Coronary artery (tissue), 2 donors: Measurements from ENCODE around the gene CFAP161.
"Not testable (repeated sequence)": the region's sequence is repeated elsewhere in the genome, so short reads cannot be mapped to it uniquely, and the experiment has no call there.

Experiments used
- DNase-seq: peaks from one replicate; pipeline ENCODE4 v3.0.0-alpha.2; 2017; ENCODE audit warnings: low spot score
- H3K27ac ChIP-seq, 2 donors: fragments of 200-600 bp; sonication (generic); one replicate each; pipeline ENCODE4 v1.5.1; 2016 to 2019
- H3K4me3 ChIP-seq: fragments of 200-600 bp; sonication (generic); 2 replicates; pipeline ENCODE4 v1.5.1; 2016; ENCODE audit warnings: mild to moderate bottlenecking, moderate library complexity
- TF ChIP-seq, protein P1 (sequence below): fragments of 200-600 bp; sonication (generic); IDR thresholded peaks from one replicate; pipeline ENCODE4 v1.5.1; 2019; ENCODE audit warnings: antibody characterized with exemption

The CFAP161 gene

DNA sequence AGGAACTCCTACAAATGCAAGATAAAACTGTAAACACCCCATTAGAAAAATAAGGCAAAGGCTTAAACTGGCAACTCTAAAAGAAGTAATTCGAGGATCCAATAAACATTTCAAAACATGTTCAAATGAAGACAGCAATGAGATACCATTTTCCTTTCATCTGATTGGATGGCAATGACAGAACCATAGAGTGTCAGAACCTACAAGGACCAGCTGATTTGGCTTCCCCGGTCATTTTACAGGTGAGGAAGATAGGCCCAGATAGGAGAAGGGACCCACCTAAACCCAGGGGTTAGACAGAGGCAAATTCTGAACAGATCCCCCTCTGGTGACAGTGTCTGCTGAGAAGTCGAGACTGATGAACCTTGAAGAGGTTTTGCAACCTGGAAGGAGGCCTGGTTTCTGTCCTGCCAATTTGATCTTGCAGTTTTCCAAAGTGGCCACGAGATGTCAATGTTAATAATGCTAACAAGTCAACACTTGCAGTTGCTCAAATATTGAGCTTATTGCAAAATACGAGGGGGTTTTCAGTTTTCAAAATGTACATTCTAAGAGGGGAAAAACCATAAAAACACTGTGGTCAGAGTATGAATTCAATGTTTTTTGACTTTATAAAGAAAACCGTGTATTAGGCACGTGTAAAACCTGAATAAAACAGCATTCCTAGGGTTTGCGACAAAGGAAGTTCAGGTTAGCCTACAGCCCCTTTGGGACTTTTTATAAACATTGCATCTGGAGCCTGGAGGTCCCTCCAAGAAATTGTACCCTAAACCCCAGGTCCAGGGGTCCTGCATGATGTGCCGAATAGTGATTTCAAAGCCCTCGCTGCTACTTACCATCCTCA lies 21.5 kb downstream of the CFAP161 start:
- DNase-seq: no peak
- H3K27ac ChIP-seq: no peak overlapping the region
- H3K4me3 ChIP-seq: no peak overlapping the region
- TF ChIP-seq, protein P1, sequence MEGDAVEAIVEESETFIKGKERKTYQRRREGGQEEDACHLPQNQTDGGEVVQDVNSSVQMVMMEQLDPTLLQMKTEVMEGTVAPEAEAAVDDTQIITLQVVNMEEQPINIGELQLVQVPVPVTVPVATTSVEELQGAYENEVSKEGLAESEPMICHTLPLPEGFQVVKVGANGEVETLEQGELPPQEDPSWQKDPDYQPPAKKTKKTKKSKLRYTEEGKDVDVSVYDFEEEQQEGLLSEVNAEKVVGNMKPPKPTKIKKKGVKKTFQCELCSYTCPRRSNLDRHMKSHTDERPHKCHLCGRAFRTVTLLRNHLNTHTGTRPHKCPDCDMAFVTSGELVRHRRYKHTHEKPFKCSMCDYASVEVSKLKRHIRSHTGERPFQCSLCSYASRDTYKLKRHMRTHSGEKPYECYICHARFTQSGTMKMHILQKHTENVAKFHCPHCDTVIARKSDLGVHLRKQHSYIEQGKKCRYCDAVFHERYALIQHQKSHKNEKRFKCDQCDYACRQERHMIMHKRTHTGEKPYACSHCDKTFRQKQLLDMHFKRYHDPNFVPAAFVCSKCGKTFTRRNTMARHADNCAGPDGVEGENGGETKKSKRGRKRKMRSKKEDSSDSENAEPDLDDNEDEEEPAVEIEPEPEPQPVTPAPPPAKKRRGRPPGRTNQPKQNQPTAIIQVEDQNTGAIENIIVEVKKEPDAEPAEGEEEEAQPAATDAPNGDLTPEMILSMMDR: peak; percentile 35

DNA sequence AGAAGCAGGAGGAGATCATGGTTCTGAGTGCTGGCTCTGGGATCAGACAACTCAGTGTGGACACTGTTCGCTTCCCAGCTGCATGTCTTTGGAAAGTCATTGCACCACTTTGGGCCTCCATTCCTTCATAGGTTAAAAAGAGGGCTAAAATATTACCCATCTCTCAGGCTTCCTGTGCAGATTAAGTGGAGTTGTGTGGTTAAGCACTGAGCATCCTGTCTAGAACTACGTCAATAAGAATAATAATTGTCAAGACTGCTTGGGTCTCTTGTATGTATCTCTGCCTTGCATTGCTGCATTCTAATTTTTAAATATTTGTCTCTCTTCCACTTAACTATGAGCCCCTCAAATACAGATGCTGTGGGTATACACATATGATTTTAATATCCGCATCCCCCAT lies 22.3 kb downstream of the CFAP161 start:
- Histone ChIP-seq H3K27ac (peak overlapping the region in 1 of 2 donors; percentile 36), H3K4me3 (no peak overlapping the region)
- TF ChIP-seq, protein P1: no peak
- no peak for DNase-seq

DNA sequence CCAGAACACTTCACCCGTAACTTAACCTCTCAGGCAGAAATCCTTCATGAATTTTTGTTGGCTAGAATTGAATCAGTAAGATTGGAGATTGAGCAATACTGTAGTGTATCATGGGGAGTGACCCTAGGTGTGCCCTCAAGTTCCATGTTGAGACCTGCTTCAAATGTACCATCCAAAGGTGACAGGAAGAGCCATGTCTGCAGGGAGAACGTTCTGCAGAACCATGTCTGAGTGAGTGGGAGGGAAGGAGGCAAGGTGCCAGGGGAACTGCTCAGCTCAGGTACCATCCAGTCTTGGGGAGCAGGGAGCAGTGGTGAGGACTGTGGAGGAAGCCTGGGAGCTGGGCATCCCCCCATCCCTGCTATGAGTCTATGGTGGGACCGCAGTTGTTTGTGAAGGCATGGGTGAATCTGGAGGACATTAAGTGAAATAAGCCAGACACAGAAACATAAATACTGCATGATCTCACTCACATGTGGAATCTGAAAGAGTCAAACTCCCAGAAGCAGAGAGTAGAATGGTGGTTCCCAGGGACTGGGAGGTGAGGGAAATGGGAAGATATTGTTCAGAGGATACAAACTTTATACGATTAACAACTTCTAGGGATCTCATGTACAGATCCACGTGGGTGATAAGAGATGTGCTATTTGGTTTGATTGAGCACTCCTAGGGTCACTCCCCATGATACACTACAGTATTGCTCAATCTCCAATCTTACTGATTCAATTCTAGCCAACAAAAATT lies 23.3 kb downstream of the CFAP161 start:
- no peak for DNase-seq

DNA sequence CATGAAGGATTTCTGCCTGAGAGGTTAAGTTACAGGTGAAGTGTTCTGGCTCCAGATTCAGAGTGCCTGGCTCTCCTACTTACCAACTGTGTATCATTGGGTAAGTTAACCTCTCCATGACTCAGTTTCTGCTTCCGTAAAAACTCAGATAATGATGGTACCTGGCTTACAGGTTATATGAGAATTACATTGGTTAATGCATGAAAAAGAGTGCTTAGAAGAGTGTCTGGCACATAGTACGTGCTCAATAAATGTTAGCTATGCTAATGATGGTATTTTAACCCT lies 23.8 kb downstream of the CFAP161 start:
- DNase-seq: no peak
- H3K27ac ChIP-seq: peak overlapping the region in 1 of 2 donors; percentile 36
- TF ChIP-seq, protein P1: no peak
- H3K4me3 ChIP-seq: no peak overlapping the region

More for the DNA sequence above, 23.3 kb downstream of the CFAP161 start:
- H3K27ac ChIP-seq: peak overlapping the region in 1 of 2 donors; percentile 36
- H3K4me3 ChIP-seq: no peak overlapping the region
- TF ChIP-seq, protein P1: no peak

DNA sequence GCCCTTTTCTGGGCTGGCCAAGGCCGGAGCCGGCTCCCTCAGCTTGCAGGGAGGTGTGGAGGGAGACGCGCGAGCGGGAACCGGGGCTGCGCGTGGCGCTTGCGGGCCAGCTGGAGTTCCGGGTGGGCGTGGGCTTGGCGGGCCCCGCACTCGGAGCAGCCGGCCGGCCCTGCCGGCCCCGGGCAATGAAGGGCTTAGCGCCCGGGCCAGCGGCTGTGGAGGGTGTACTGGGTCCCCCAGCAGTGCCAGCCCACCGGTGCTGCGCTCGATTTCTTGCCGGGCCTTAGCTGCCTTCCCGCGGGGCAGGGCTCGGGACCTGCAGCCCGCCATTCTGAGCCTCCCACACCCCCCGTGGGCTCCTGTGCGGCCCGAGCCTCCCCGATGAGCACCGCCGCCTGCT lies 24.5 kb downstream of the CFAP161 start:
- not testable (repeated sequence) for H3K4me3 ChIP-seq, H3K27ac ChIP-seq, DNase-seq

DNA sequence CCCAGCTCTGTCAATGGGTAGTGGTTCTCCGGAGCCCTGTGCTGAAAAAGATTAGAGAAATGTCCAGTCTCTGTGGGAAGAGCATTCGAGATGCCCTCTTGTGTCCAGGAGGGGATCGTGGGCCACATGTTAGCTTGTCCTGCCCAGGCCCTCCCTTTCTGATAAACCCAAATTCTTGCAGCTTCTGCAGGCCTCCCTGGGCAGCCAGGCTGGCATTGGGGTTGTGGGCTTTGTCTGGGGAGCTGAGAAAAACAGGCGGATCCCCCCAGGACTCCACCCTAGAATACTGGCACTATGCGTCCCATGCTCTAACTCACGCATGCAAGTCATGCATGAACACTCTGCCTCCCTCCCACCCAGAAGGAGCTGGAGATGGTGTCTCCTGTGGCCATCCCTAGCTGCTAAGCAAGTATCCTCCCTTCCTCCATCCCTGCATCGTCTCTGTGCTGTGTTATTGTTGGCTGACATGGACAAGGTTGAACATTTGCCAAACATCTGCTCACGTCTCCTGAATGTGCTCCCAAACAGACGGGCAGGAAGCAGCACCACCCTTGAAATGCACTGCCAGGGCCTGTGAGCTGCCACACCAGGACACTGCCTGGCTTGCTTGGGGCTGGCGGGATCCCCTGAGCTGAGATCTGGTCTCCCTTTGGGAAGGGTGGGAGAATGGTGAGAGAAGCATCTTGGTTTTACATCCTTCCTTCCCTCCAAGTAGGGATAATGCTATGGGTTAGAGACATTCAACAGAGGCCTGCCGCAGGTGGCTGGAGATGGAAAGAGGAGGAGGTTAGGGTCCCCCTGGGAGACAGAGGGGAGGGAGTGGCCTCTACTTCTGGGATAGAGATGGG lies 26.5 kb downstream of the CFAP161 start:
- no peak for DNase-seq

More for the DNA sequence above, 26.5 kb downstream of the CFAP161 start:
- Histone ChIP-seq H3K4me3 (no peak overlapping the region), H3K27ac (peak overlapping the region in 1 of 2 donors; percentile 65)
- TF ChIP-seq, protein P1: no peak
